ENCODE results near the gene MUC5B. TPM values are rescaled to one million over a fixed set of nuclear protein-coding genes. Genes with fewer than 3 reads are reported as not detected.

Gene MUC5B
- total RNA-seq, 1 donor from 2014 or later, result not detected

GRCh38 chr11:1272531-1272930, 49.7 kb downstream of the MUC5B start:
- H3K36me3 Mint-ChIP-seq (ENCODE audit: low read depth, unreplicated experiment), result peaks cover 12% of the 10 kb centered on the region
- TF ChIP-seq CTCF (IDR thresholded peaks at IDR 0.05; ENCODE audit: unreplicated experiment), result no peak
- H3K9me3 Mint-ChIP-seq (ENCODE audit: unreplicated experiment), result no peaks in the 10 kb centered on the region
- no peak overlapping the region for H3K4me3 Mint-ChIP-seq (ENCODE audit: unreplicated experiment)
- no peak for DNase-seq (ENCODE audit: low spot score)
- H3K27me3 Mint-ChIP-seq (ENCODE audit: unreplicated experiment), result peaks cover 11% of the 10 kb centered on the region
- no peak overlapping the region for H3K27ac Mint-ChIP-seq (ENCODE audit: unreplicated experiment)
- H3K4me1 Mint-ChIP-seq (ENCODE audit: unreplicated experiment), result no peaks in the 10 kb centered on the region

- Mint-ChIP-seq H3K27ac (ENCODE audit: unreplicated experiment) (no peak overlapping the region), H3K4me3 (ENCODE audit: unreplicated experiment) (no peak overlapping the region), H3K4me1 (ENCODE audit: unreplicated experiment) (no peaks in the 10 kb centered on the region), H3K36me3 (ENCODE audit: low read depth, unreplicated experiment) (peaks cover 12% of the 10 kb centered on the region), H3K27me3 (ENCODE audit: unreplicated experiment) (peaks cover 4% of the 10 kb centered on the region), H3K9me3 (ENCODE audit: unreplicated experiment) (no peaks in the 10 kb centered on the region)
- TF ChIP-seq CTCF (IDR thresholded peaks at IDR 0.05; ENCODE audit: unreplicated experiment), result no peak
- no peak for DNase-seq (ENCODE audit: low spot score)
These were observed 51.6 kb downstream of the MUC5B start for GRCh38 chr11:1274501-1274900.

- Mint-ChIP-seq H3K4me1 (ENCODE audit: unreplicated experiment) (no peaks in the 10 kb centered on the region), H3K9me3 (ENCODE audit: unreplicated experiment) (no peaks in the 10 kb centered on the region), H3K36me3 (ENCODE audit: low read depth, unreplicated experiment) (peaks cover 15% of the 10 kb centered on the region), H3K4me3 (ENCODE audit: unreplicated experiment) (no peak overlapping the region), H3K27me3 (ENCODE audit: unreplicated experiment) (peaks cover 4% of the 10 kb centered on the region), H3K27ac (ENCODE audit: unreplicated experiment) (no peak overlapping the region)
- no peak for TF ChIP-seq CTCF (IDR thresholded peaks at IDR 0.05; ENCODE audit: unreplicated experiment)
- no peak for DNase-seq (ENCODE audit: low spot score)
These were observed 52.2 kb downstream of the MUC5B start for GRCh38 chr11:1275021-1275420.

- Mint-ChIP-seq H3K27me3 (ENCODE audit: unreplicated experiment) (peaks cover 6% of the 10 kb centered on the region), H3K4me1 (ENCODE audit: unreplicated experiment) (peaks cover 5% of the 10 kb centered on the region), H3K9me3 (ENCODE audit: unreplicated experiment) (no peaks in the 10 kb centered on the region), H3K27ac (ENCODE audit: unreplicated experiment) (no peak overlapping the region), H3K36me3 (ENCODE audit: low read depth, unreplicated experiment) (peaks cover 15% of the 10 kb centered on the region), H3K4me3 (ENCODE audit: unreplicated experiment) (no peak overlapping the region)
- no peak for TF ChIP-seq CTCF (IDR thresholded peaks at IDR 0.05; ENCODE audit: unreplicated experiment)
- no peak for DNase-seq (ENCODE audit: low spot score)
These were observed 53.4 kb downstream of the MUC5B start for GRCh38 chr11:1276041-1276790.

- H3K9me3 Mint-ChIP-seq (ENCODE audit: unreplicated experiment), result no peaks in the 10 kb centered on the region
- peaks cover 15% of the 10 kb centered on the region for H3K36me3 Mint-ChIP-seq (ENCODE audit: low read depth, unreplicated experiment)
- DNase-seq (ENCODE audit: low spot score), result no peak
- peaks cover 9% of the 10 kb centered on the region for H3K27me3 Mint-ChIP-seq (ENCODE audit: unreplicated experiment)
- H3K27ac Mint-ChIP-seq (ENCODE audit: unreplicated experiment), result no peak overlapping the region
- H3K4me3 Mint-ChIP-seq (ENCODE audit: unreplicated experiment), result no peak overlapping the region
- TF ChIP-seq CTCF (IDR thresholded peaks at IDR 0.05; ENCODE audit: unreplicated experiment), result no peak
- H3K4me1 Mint-ChIP-seq (ENCODE audit: unreplicated experiment), result peaks cover 11% of the 10 kb centered on the region
These were observed 54.2 kb downstream of the MUC5B start for GRCh38 chr11:1276866-1277615.

Data from endothelial cell (in vitro differentiated cells).